Glutamatergic neuron (in vitro differentiated cells): ENCODE measurements around the gene AMPH. TPM values are rescaled to one million over a fixed set of nuclear protein-coding genes. Genes with fewer than 3 reads are reported as not detected.

Experiments used
- DNase-seq: peaks from one replicate; pipeline ENCODE4 v3.0.0; 2022
- H3K27ac Mint-ChIP-seq: one replicate; pipeline ENCODE4 v1.8.0; 2020; ENCODE audit warnings: mild to moderate bottlenecking, mixed read lengths, inconsistent platforms; ENCODE audit not compliant: unreplicated experiment
- H3K27me3 Mint-ChIP-seq: one replicate; pipeline ENCODE4 v1.8.0; 2020; ENCODE audit warnings: mild to moderate bottlenecking, moderate library complexity, mixed read lengths, inconsistent platforms; ENCODE audit not compliant: unreplicated experiment
- H3K36me3 Mint-ChIP-seq: one replicate; pipeline ENCODE4 v1.8.0; 2020; ENCODE audit warnings: mild to moderate bottlenecking, mixed read lengths, inconsistent platforms; ENCODE audit not compliant: unreplicated experiment
- H3K4me1 Mint-ChIP-seq: one replicate; pipeline ENCODE4 v1.8.0; 2020; ENCODE audit warnings: mild to moderate bottlenecking, low read depth, mixed read lengths, inconsistent platforms; ENCODE audit not compliant: unreplicated experiment
- H3K4me3 Mint-ChIP-seq: one replicate; pipeline ENCODE4 v1.8.0; 2020; ENCODE audit warnings: mild to moderate bottlenecking, mixed read lengths, inconsistent platforms; ENCODE audit not compliant: unreplicated experiment
- H3K9me3 Mint-ChIP-seq: one replicate; pipeline ENCODE4 v1.8.0; 2020; ENCODE audit warnings: mild to moderate bottlenecking, moderate library complexity, mixed read lengths, inconsistent platforms; ENCODE audit not compliant: unreplicated experiment
- total RNA-seq: library from RNA; stranded (reverse); fragmentation: NEBNext Ultra II Directional; extraction: Animal tissue kit (Norgen Biotek cat#: 25700); gene quantifications from one replicate; pipeline ENCODE4 v1.2.1, GENCODE V29; 2021; ENCODE audit not compliant: unreplicated experiment
- TF ChIP-seq, protein P1 (sequence below): fragments of 200-600 bp; sonication (generic); IDR thresholded peaks from one replicate; pipeline ENCODE4 v1.5.0; 2021; ENCODE audit not compliant: partially characterized antibody, unreplicated experiment

The AMPH gene
- total RNA-seq, 1 donor from 2014 or later = 9.4 TPM

DNA sequence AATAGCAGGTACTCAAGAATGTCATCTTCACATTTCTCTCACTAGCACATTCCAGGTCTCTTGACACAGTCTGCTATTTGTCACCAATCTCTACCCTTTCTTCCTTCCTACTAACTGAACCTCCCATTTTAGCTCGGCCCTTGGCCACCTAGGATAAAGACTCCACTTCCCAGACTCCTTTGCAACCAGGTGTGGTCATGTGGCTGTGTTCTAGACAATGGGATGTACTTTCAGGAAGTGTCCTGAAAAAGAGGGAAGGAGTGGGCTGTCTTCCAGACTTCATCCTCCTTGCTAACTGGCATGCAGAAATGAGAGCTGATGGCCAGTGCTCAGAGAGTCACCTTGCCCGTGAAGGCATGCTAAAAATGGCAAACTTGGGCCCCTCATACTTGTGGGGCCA is 139.2 kb downstream of the AMPH start:
- no peak overlapping the region for H3K27ac Mint-ChIP-seq
- no peak overlapping the region for H3K4me3 Mint-ChIP-seq
- H3K36me3 Mint-ChIP-seq = no peaks in the 10 kb centered on the region
- H3K4me1 Mint-ChIP-seq = no peaks in the 10 kb centered on the region
- DNase-seq = no peak
- H3K27me3 Mint-ChIP-seq = no peaks in the 10 kb centered on the region
- TF ChIP-seq, protein P1, sequence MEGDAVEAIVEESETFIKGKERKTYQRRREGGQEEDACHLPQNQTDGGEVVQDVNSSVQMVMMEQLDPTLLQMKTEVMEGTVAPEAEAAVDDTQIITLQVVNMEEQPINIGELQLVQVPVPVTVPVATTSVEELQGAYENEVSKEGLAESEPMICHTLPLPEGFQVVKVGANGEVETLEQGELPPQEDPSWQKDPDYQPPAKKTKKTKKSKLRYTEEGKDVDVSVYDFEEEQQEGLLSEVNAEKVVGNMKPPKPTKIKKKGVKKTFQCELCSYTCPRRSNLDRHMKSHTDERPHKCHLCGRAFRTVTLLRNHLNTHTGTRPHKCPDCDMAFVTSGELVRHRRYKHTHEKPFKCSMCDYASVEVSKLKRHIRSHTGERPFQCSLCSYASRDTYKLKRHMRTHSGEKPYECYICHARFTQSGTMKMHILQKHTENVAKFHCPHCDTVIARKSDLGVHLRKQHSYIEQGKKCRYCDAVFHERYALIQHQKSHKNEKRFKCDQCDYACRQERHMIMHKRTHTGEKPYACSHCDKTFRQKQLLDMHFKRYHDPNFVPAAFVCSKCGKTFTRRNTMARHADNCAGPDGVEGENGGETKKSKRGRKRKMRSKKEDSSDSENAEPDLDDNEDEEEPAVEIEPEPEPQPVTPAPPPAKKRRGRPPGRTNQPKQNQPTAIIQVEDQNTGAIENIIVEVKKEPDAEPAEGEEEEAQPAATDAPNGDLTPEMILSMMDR = no peak
- H3K9me3 Mint-ChIP-seq = no peaks in the 10 kb centered on the region

- peaks cover 1% of the 10 kb centered on the region for H3K9me3 Mint-ChIP-seq
- peaks cover 9% of the 10 kb centered on the region for H3K36me3 Mint-ChIP-seq
- no peak overlapping the region for H3K4me3 Mint-ChIP-seq
- DNase-seq = no peak
- no peaks in the 10 kb centered on the region for H3K4me1 Mint-ChIP-seq
- H3K27me3 Mint-ChIP-seq = no peaks in the 10 kb centered on the region
- H3K27ac Mint-ChIP-seq = no peak overlapping the region
- TF ChIP-seq, protein P1 = no peak
These were observed 148.7 kb downstream of the AMPH start for GRCh38 chr7:38482521-38482920.

DNA sequence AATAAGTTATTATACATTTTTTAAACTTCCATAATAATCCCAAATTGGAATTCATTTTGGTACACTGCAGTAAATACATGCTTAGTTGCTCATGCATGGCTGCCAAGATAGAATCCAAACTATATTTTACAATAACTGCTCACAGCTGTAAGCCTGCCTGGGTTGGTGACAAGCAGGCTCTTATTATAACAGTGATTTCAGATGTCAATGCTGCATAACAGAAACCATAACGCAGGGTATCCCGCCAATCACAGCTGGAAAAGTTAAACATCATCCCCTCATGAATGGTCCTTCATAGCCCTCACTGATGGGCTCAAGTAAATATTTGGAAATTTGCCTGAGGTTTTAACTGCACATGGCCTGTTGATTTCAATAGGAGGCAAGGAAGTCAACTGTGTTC is 149.8 kb downstream of the AMPH start:
- TF ChIP-seq, protein P1 = no peak
- peaks cover 9% of the 10 kb centered on the region for H3K36me3 Mint-ChIP-seq

DNA sequence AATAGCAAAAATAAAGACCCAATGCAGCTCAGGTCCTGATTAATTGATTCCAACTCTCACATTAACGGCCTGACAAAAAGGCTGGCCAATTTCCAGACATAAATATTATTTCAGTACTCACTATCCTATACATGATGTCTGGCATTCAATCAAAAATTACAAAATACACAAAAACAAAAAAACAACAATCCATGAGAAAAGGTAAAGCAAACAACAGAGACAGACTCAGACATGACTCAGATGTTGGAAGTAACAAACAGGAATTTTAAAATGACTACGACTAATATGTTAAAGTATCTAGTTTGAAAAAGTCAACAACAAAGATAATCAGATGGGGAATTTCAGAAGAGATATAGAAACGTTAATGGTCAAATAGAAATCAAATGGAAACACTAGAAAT is 152.8 kb downstream of the AMPH start:
- H3K27ac Mint-ChIP-seq = no peak overlapping the region
- no peaks in the 10 kb centered on the region for H3K27me3 Mint-ChIP-seq
- H3K36me3 Mint-ChIP-seq = no peaks in the 10 kb centered on the region
- TF ChIP-seq, protein P1 = no peak
- H3K4me3 Mint-ChIP-seq = no peak overlapping the region
- no peaks in the 10 kb centered on the region for H3K9me3 Mint-ChIP-seq
- H3K4me1 Mint-ChIP-seq = no peaks in the 10 kb centered on the region
- no peak for DNase-seq

More for the DNA sequence above, 149.8 kb downstream of the AMPH start:
- no peaks in the 10 kb centered on the region for H3K27me3 Mint-ChIP-seq
- H3K4me1 Mint-ChIP-seq = no peaks in the 10 kb centered on the region
- no peak for DNase-seq
- H3K4me3 Mint-ChIP-seq = no peak overlapping the region
- H3K27ac Mint-ChIP-seq = no peak overlapping the region
- peaks cover 1% of the 10 kb centered on the region for H3K9me3 Mint-ChIP-seq

GRCh38 chr7:38477333-38477732 is 153.8 kb downstream of the AMPH start:
- H3K36me3 Mint-ChIP-seq = no peaks in the 10 kb centered on the region
- H3K27ac Mint-ChIP-seq = no peak overlapping the region
- no peak for DNase-seq
- no peaks in the 10 kb centered on the region for H3K9me3 Mint-ChIP-seq
- H3K4me1 Mint-ChIP-seq = no peaks in the 10 kb centered on the region
- no peaks in the 10 kb centered on the region for H3K27me3 Mint-ChIP-seq
- H3K4me3 Mint-ChIP-seq = no peak overlapping the region
- TF ChIP-seq, protein P1 = no peak
